ENCODE measurements around the gene MATCAP1. TPM values are rescaled to one million over a fixed set of nuclear protein-coding genes. Genes with fewer than 3 reads are reported as not detected.

MATCAP1 gene
- total and polyA plus RNA-seq, 10 of the 15 experiments (the other 5 are each of a cell fraction or from before 2014, with no cell fraction given) = 2.8 to 25.8 (median 8.6) TPM

DNA sequence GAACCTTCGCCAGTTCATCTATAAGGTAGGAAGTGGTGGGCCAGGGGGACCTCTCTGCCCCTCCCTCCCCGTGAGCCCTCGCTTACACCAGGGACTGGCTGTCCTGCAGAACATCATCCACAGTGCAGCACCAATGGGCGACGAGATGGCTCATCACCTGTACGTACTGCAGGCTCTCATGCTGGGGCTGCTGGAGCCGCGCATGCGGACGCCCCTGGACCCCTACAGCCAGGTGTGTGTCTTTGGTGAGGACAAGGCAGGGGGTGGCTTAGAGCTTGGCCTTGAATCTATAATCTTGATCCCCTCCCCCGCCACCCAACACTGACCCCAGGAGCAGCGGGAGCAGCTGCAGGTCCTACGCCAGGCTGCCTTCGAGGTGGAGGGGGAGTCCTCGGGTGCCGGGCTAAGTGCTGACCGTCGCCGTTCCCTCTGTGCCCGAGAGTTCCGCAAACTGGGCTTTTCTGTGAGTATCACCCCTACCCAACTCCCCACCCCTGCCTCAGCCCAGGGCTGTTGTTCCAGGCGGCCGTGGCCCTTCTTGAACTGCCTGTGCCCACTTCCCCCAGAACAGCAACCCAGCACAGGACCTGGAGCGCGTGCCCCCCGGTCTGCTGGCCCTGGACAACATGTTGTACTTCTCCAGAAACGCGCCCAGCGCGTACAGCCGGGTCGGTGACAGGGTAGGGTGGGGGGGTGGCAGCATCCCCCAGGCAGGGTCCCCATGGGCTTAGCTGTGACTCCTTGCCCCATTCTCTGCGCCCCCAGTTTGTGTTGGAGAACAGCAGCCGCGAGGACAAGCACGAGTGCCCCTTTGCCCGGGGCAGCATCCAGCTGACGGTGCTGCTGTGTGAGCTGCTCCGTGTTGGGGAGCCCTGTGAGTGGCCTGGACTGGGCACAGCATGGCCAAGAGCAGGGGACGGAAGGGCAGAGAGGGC is 17.9 kb upstream of the MATCAP1 start:
- FAIRE-seq = no peak
- in situ Hi-C loops (cut with MboI) = no loop called here
- H3K27me3 ChIP-seq (replicated peaks in 1 of 2; ENCODE audit: control insufficient read depth in 2 of 2, insufficient read depth in 2 of 2, low read length in 1 of 2) = no peaks in the 10 kb centered on the region
- intact Hi-C loops (cut with micrococcal nuclease; ENCODE audit: unreplicated experiment) = no loop called here
- H3K4me1 ChIP-seq (ENCODE audit: control insufficient read depth, insufficient read depth, low read length) = no peaks in the 10 kb centered on the region
- H3K27ac ChIP-seq (ENCODE audit: control insufficient read depth, insufficient read depth) = no peak overlapping the region
- H3K9me3 ChIP-seq (replicated peaks; ENCODE audit: control insufficient read depth, insufficient read depth, low read length) = no peaks in the 10 kb centered on the region
- no peak for DNase-seq (ENCODE audit: low read depth, low spot score)
- ChIA-PET RAD21 (ENCODE audit: unreplicated experiment) (interaction anchor here (1.0 kb wide), 1 partner anchor 8 kb away, joined by 3 read pairs; no protein-coding TSS in a partner anchor), SMC1A (ENCODE audit: uncharacterized antibody, unreplicated experiment) (no interaction called here), POLR2A (interaction anchor here (1.2 kb wide), 1 partner anchor 8 kb away, joined by 5 read pairs; no protein-coding TSS in a partner anchor), CTCF (no interaction called here)
- H3K79me2 ChIP-seq (ENCODE audit: control insufficient read depth, insufficient read depth, low read length) = no peaks in the 10 kb centered on the region
- no peak overlapping the region for H3K4me3 ChIP-seq
- TF ChIP-seq CEBPB (IDR thresholded peaks at IDR 0.05; ENCODE audit: borderline replicate concordance in 1 of 2, low read depth in 2 of 2, low read length in 2 of 2) (no peak), BHLHE40 (IDR thresholded peaks at IDR 0.05; ENCODE audit: borderline replicate concordance in 1 of 2, low read depth in 2 of 2, low read length in 1 of 2) (no peak), CHD1 (IDR thresholded peaks at IDR 0.05; ENCODE audit: low read depth, low read length) (no peak), MTA2 (IDR thresholded peaks at IDR 0.05; ENCODE audit: low read depth) (no peak), TCF12 (IDR thresholded peaks at IDR 0.05; ENCODE audit: low read depth, low read length) (no peak)
- TF ChIP-seq, protein P1, sequence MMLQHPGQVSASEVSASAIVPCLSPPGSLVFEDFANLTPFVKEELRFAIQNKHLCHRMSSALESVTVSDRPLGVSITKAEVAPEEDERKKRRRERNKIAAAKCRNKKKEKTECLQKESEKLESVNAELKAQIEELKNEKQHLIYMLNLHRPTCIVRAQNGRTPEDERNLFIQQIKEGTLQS (IDR thresholded peaks at IDR 0.05; ENCODE audit: borderline replicate concordance, extremely low read depth, low read depth, low read length) = no peak
- TF ChIP-seq, protein P2, sequence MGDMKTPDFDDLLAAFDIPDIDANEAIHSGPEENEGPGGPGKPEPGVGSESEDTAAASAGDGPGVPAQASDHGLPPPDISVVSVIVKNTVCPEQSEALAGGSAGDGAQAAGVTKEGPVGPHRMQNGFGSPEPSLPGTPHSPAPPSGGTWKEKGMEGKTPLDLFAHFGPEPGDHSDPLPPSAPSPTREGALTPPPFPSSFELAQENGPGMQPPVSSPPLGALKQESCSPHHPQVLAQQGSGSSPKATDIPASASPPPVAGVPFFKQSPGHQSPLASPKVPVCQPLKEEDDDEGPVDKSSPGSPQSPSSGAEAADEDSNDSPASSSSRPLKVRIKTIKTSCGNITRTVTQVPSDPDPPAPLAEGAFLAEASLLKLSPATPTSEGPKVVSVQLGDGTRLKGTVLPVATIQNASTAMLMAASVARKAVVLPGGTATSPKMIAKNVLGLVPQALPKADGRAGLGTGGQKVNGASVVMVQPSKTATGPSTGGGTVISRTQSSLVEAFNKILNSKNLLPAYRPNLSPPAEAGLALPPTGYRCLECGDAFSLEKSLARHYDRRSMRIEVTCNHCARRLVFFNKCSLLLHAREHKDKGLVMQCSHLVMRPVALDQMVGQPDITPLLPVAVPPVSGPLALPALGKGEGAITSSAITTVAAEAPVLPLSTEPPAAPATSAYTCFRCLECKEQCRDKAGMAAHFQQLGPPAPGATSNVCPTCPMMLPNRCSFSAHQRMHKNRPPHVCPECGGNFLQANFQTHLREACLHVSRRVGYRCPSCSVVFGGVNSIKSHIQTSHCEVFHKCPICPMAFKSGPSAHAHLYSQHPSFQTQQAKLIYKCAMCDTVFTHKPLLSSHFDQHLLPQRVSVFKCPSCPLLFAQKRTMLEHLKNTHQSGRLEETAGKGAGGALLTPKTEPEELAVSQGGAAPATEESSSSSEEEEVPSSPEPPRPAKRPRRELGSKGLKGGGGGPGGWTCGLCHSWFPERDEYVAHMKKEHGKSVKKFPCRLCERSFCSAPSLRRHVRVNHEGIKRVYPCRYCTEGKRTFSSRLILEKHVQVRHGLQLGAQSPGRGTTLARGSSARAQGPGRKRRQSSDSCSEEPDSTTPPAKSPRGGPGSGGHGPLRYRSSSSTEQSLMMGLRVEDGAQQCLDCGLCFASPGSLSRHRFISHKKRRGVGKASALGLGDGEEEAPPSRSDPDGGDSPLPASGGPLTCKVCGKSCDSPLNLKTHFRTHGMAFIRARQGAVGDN (IDR thresholded peaks at IDR 0.05) = no peak
- H3K9ac ChIP-seq (ENCODE audit: control insufficient read depth, insufficient read depth, low read length) = no peak overlapping the region
- no peak overlapping the region for H3K4me2 ChIP-seq (ENCODE audit: control insufficient read depth, insufficient read depth)
- no peak for ATAC-seq
- 89% methylated on average over 40 of the region's 40 CpGs for WGBS (ENCODE audit: insufficient coverage, insufficient replicate concordance, low lambda C conversion rate, missing lambda C conversion rate)
- no peaks in the 10 kb centered on the region for H4K20me1 ChIP-seq (ENCODE audit: control insufficient read depth, insufficient read depth)
- peaks cover 13 to 40% of the 10 kb centered on the region in 2 experiments; a peak in 3 of 4 replicates for H3K36me3 ChIP-seq (ENCODE audit: control insufficient read depth in 2 of 2, insufficient read depth in 2 of 2, low read length in 1 of 2)
- no peak overlapping the region for H2AFZ ChIP-seq (ENCODE audit: control insufficient read depth, low read depth, low read length)
- BruUV-seq (replicated peaks) = no TSS peak
